GM12891 (cell line): Measurements from ENCODE around the gene RNF25.

Source experiments
- DNase-seq: peaks from one replicate; pipeline ENCODE4 v3.0.0; 2011; ENCODE audit warnings: low spot score; ENCODE audit not compliant: insufficient read length
- FAIRE-seq: peaks from 2 replicates; lab custom pipeline; 2011; peaks lifted over from hg19 to GRCh38; lab: Jason Lieb, UNC
- PAX5 ChIP-seq: IDR thresholded peaks from 2 replicates; pipeline ENCODE4 v1.6.1; 2011; ENCODE audit warnings: low read length, moderate library complexity, mild to moderate bottlenecking; ENCODE audit not compliant: insufficient read depth, severe bottlenecking
- POLR2A ChIP-seq: IDR thresholded peaks from 2 replicates; pipeline ENCODE4 v1.6.1; 2011; ENCODE audit warnings: low read depth, low read length, control low read depth
- POLR2AphosphoS5 ChIP-seq: IDR thresholded peaks from 2 replicates; pipeline ENCODE4 v1.6.1; 2011; ENCODE audit warnings: low read depth, low read length, control low read depth
- POU2F2 ChIP-seq: IDR thresholded peaks from 2 replicates; pipeline ENCODE4 v1.6.1; 2011; ENCODE audit warnings: low read depth, mild to moderate bottlenecking, control low read depth, low read length, moderate library complexity
- SPI1 ChIP-seq: IDR thresholded peaks from 2 replicates; pipeline ENCODE4 v1.6.1; 2011; ENCODE audit warnings: low read depth, low read length, control low read depth
- TAF1 ChIP-seq: IDR thresholded peaks from 2 replicates; pipeline ENCODE4 v1.6.1; 2011; ENCODE audit warnings: low read depth, low read length, control low read depth

RNF25 gene

GRCh38 chr2:218659988-218660358 lies 11.8 kb downstream of the RNF25 start:
- FAIRE-seq (peak; percentile 63), DNase-seq (no peak)
- TF ChIP-seq PAX5: no peak
- no peak for TF ChIP-seq SPI1

GRCh38 chr2:218659258-218659987 lies 12.4 kb downstream of the RNF25 start, which contains the start of the genes BCS1L and ZNF142:
Gene BCS1L (plus strand): TSS chr2:218659683. CDS start chr2:218660988, 1,305 bp downstream.
Gene ZNF142 (minus strand): TSS chr2:218659623. CDS start chr2:218656429, 3,194 bp downstream.
- DNase-seq (peak; percentile 92), FAIRE-seq (peak; percentile 97)
- peak; percentile 19 for TF ChIP-seq PAX5
- TF ChIP-seq POLR2A: peak; percentile 81
- no peak for TF ChIP-seq SPI1
- peak; percentile 30; the same call in 1 of the 2 replicates for TF ChIP-seq TAF1
- no peak for TF ChIP-seq POU2F2
- peak; percentile 67; the same call in 1 of the 2 replicates for TF ChIP-seq POLR2AphosphoS5

- no peak for TF ChIP-seq POU2F2
- no peak for TF ChIP-seq SPI1
- TF ChIP-seq POLR2AphosphoS5: no peak
- TF ChIP-seq POLR2A: no peak
- TF ChIP-seq PAX5: no peak
- TF ChIP-seq TAF1: no peak
- peak; percentile 53 for DNase-seq
- FAIRE-seq: no peak
Measured at GRCh38 chr2:218658671-218659257, 13.0 kb downstream of the RNF25 start.

- TF ChIP-seq PAX5: no peak
- TF ChIP-seq POLR2AphosphoS5: no peak
- no peak for TF ChIP-seq TAF1
- no peak for TF ChIP-seq POLR2A
- TF ChIP-seq SPI1: no peak
- no peak for TF ChIP-seq POU2F2
- DNase-seq (no peak), FAIRE-seq (no peak)
Measured at GRCh38 chr2:218655751-218656150, 16.1 kb downstream of the RNF25 start.

GRCh38 chr2:218648787-218649100 lies 23.1 kb downstream of the RNF25 start:
- TF ChIP-seq POLR2AphosphoS5 (no peak), POU2F2 (no peak), TAF1 (no peak), SPI1 (no peak), PAX5 (no peak)
- FAIRE-seq: no peak
- no peak for DNase-seq

GRCh38 chr2:218648088-218648786 lies 23.6 kb downstream of the RNF25 start:
- DNase-seq: peak; percentile 45
- no peak for TF ChIP-seq POLR2A
- TF ChIP-seq PAX5: no peak
- TF ChIP-seq POLR2AphosphoS5: no peak
- TF ChIP-seq TAF1: no peak
- TF ChIP-seq POU2F2: no peak; the same call in 1 of the 2 replicates
- no peak for TF ChIP-seq SPI1
- peak; percentile 98 for FAIRE-seq

GRCh38 chr2:218645126-218645525 lies 26.7 kb downstream of the RNF25 start:
- FAIRE-seq: no peak
- no peak for DNase-seq
- TF ChIP-seq SPI1 (no peak), POU2F2 (no peak), POLR2AphosphoS5 (no peak), POLR2A (no peak), PAX5 (no peak), TAF1 (no peak)

- TF ChIP-seq PAX5: no peak
- TF ChIP-seq TAF1: no peak
- no peak for TF ChIP-seq POLR2AphosphoS5
- no peak for TF ChIP-seq SPI1
- TF ChIP-seq POLR2A: no peak
- no peak for TF ChIP-seq POU2F2
- DNase-seq (no peak), FAIRE-seq (no peak)
Measured at GRCh38 chr2:218644721-218645120, 27.1 kb downstream of the RNF25 start.

GRCh38 chr2:218643751-218644310 lies 28.0 kb downstream of the RNF25 start:
- no peak for DNase-seq
- no peak for TF ChIP-seq SPI1
- TF ChIP-seq POLR2A: no peak
- TF ChIP-seq TAF1: no peak
- TF ChIP-seq PAX5: no peak
- TF ChIP-seq POLR2AphosphoS5: no peak
- no peak for TF ChIP-seq POU2F2
- no peak for FAIRE-seq
